PC-3 (cell line): ENCODE measurements around the gene FOXA3.

Experiments
- EZH2 ChIP-seq: fragments of 300-600 bp; sonication (generic); IDR thresholded peaks from one replicate; pipeline ENCODE4 v1.6.1; 2017; ENCODE audit warnings: antibody characterized with exemption, mild to moderate bottlenecking, low read length; ENCODE audit not compliant: unreplicated experiment
- EZH2phosphoT487 ChIP-seq: fragments of 300-600 bp; sonication (generic); IDR thresholded peaks from 2 replicates; pipeline ENCODE4 v1.6.1; 2018; ENCODE audit warnings: mild to moderate bottlenecking, antibody characterized with exemption, low read length, borderline replicate concordance
- TF ChIP-seq, protein P1 (sequence below): fragments of 300-600 bp; sonication (generic); conservative IDR thresholded peaks from 2 replicates; pipeline ENCODE4 v1.5.1; 2017; ENCODE audit warnings: antibody characterized with exemption, low read depth, mild to moderate bottlenecking, low read length

DNA sequence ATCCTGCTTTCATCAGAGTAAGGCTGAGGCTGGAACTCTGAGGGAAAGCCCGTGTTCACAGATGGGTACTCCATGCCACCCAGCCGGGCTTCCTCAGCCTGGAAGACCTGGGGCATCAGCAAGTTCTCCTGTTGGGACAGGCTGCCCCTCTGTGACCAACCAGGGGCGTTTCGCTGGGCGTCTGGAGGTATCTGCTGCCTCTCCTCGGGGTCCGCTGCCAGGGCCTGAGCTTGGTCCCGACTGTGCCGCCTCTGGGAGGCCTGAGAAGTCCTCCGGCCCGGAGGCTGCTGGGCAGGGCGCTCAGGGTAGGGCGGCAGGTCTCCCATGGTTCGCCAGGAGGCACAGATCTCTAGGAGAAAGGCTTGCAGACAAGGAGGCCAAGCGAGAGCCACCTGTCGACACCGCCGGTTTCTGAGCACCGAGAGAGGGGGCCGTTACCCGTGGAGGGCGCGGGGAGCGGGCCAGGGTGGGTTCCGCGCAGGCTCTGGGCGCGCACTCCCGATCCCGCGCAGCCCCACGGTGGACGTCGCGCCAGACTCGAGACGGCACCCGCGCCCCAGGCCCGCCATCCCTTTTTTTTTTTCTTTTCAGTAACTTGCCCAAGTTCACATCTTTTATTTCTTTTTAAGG is 49.2 kb upstream of the FOXA3 start, which contains the start of gene RSPH6A:
- TF ChIP-seq, protein P1, sequence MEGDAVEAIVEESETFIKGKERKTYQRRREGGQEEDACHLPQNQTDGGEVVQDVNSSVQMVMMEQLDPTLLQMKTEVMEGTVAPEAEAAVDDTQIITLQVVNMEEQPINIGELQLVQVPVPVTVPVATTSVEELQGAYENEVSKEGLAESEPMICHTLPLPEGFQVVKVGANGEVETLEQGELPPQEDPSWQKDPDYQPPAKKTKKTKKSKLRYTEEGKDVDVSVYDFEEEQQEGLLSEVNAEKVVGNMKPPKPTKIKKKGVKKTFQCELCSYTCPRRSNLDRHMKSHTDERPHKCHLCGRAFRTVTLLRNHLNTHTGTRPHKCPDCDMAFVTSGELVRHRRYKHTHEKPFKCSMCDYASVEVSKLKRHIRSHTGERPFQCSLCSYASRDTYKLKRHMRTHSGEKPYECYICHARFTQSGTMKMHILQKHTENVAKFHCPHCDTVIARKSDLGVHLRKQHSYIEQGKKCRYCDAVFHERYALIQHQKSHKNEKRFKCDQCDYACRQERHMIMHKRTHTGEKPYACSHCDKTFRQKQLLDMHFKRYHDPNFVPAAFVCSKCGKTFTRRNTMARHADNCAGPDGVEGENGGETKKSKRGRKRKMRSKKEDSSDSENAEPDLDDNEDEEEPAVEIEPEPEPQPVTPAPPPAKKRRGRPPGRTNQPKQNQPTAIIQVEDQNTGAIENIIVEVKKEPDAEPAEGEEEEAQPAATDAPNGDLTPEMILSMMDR, result no peak
- TF ChIP-seq EZH2 (no peak), EZH2phosphoT487 (no peak)
